SK-N-SH treated with all-trans-retinoic acid at 6 μM for 48 hours (cell line): ENCODE results near the gene URB2.

ENCODE experiments used
- CREB5 ChIP-seq: fragments of 250-450 bp; sonication (Bioruptor Pico); IDR thresholded peaks from 2 replicates; pipeline ENCODE4 v1.5.1; 2020; ENCODE audit warnings: low read depth, mild to moderate bottlenecking, moderate library complexity
- PATZ1 ChIP-seq: fragments of 250-450 bp; sonication (Bioruptor Pico); IDR thresholded peaks from 2 replicates; pipeline ENCODE4 v1.8.0; 2020; ENCODE audit warnings: mild to moderate bottlenecking, moderate library complexity, borderline replicate concordance
- PPARA ChIP-seq: fragments of 250-450 bp; sonication (Bioruptor Pico); IDR thresholded peaks from 2 replicates; pipeline ENCODE4 v1.5.0; 2020; ENCODE audit warnings: mild to moderate bottlenecking, borderline replicate concordance
- RARB ChIP-seq: fragments of 250-450 bp; sonication (Bioruptor Pico); IDR thresholded peaks from 2 replicates; pipeline ENCODE4 v1.8.0; 2021; ENCODE audit warnings: mild to moderate bottlenecking, moderate library complexity
- TCF4 ChIP-seq: fragments of 250-450 bp; sonication (Bioruptor Pico); IDR thresholded peaks from 2 replicates; pipeline ENCODE4 v1.8.0; 2021; ENCODE audit warnings: mild to moderate bottlenecking, moderate library complexity, borderline replicate concordance
- TOX ChIP-seq: fragments of 250-450 bp; sonication (Bioruptor Pico); IDR thresholded peaks from 2 replicates; pipeline ENCODE4 v1.8.0; 2021; ENCODE audit warnings: mild to moderate bottlenecking, moderate library complexity, borderline replicate concordance
- TSHZ2 ChIP-seq: fragments of 250-450 bp; sonication (Bioruptor Pico); IDR thresholded peaks from 2 replicates; pipeline ENCODE4 v1.5.0; 2020; ENCODE audit warnings: mild to moderate bottlenecking, moderate library complexity
- ZC3H10 ChIP-seq: fragments of 250-450 bp; sonication (Bioruptor Pico); IDR thresholded peaks from 2 replicates; pipeline ENCODE4 v1.5.1; 2021; ENCODE audit warnings: mild to moderate bottlenecking, moderate library complexity
- ZFP30 ChIP-seq: fragments of 450-650 bp; formaldehyde crosslinking; IDR thresholded peaks from 2 replicates; pipeline ENCODE4 v1.5.0; 2022; ENCODE audit warnings: mild to moderate bottlenecking, moderate library complexity
- ZNF70 ChIP-seq: fragments of 450-650 bp; formaldehyde crosslinking; IDR thresholded peaks from 2 replicates; pipeline ENCODE4 v1.5.0; 2020; ENCODE audit warnings: mild to moderate bottlenecking, moderate library complexity
- ZNF8 ChIP-seq: fragments of 450-650 bp; formaldehyde crosslinking; IDR thresholded peaks from 2 replicates; pipeline ENCODE4 v1.5.0; 2020; ENCODE audit warnings: mild to moderate bottlenecking, moderate library complexity

- TF ChIP-seq TCF4 (CRISPR knock-in tag), result no peak
- no peak for TF ChIP-seq CREB5
- TF ChIP-seq ZNF8 (CRISPR knock-in tag), result no peak
- TF ChIP-seq TOX (CRISPR knock-in tag), result no peak
- TF ChIP-seq PATZ1 (CRISPR knock-in tag), result no peak
- TF ChIP-seq ZC3H10 (CRISPR knock-in tag), result no peak
- no peak for TF ChIP-seq ZFP30 (CRISPR knock-in tag)
- no peak for TF ChIP-seq RARB (CRISPR knock-in tag)
- no peak for TF ChIP-seq ZNF70 (CRISPR knock-in tag)
- TF ChIP-seq PPARA, result no peak
- TF ChIP-seq TSHZ2 (CRISPR knock-in tag), result no peak
Observed at GRCh38 chr1:229665912-229666558, 40.0 kb downstream of the URB2 start.
